ENCODE data around the gene PACSIN2.

PACSIN2 gene

GRCh38 chr22:42885446-42885845 is 129.5 kb downstream of the PACSIN2 start:
- DNase-seq (ENCODE audit: low read depth in 1 of 2, low spot score in 1 of 2) = no peak

GRCh38 chr22:42884616-42885375 is 130.2 kb downstream of the PACSIN2 start:
- no peak for DNase-seq (ENCODE audit: low read depth in 1 of 2, low spot score in 1 of 2)

- DNase-seq (ENCODE audit: low read depth in 1 of 2, low spot score in 1 of 2) = no peak
Measured at GRCh38 chr22:42883970-42884369, 131.0 kb downstream of the PACSIN2 start.

GRCh38 chr22:42883121-42883520 is 131.8 kb downstream of the PACSIN2 start:
- no peak for DNase-seq (ENCODE audit: low read depth in 1 of 2, low spot score in 1 of 2)

GRCh38 chr22:42881982-42882656 is 132.8 kb downstream of the PACSIN2 start:
- DNase-seq (ENCODE audit: low read depth in 1 of 2, low spot score in 1 of 2) = no peak

GRCh38 chr22:42881298-42881697 is 133.7 kb downstream of the PACSIN2 start:
- no peak for DNase-seq (ENCODE audit: low read depth in 1 of 2, low spot score in 1 of 2)

GRCh38 chr22:42880815-42881214 is 134.1 kb downstream of the PACSIN2 start:
- DNase-seq (ENCODE audit: low read depth in 1 of 2, low spot score in 1 of 2) = no peak

- DNase-seq (ENCODE audit: low read depth in 1 of 2, low spot score in 1 of 2) = no peak
Measured at GRCh38 chr22:42879371-42880021, 135.5 kb downstream of the PACSIN2 start.

GRCh38 chr22:42878561-42879305 is 136.2 kb downstream of the PACSIN2 start:
- no peak for DNase-seq (ENCODE audit: low read depth in 1 of 2, low spot score in 1 of 2)

GRCh38 chr22:42877597-42878340 is 137.2 kb downstream of the PACSIN2 start:
- DNase-seq (ENCODE audit: low read depth in 1 of 2, low spot score in 1 of 2) = no peak

- no peak for DNase-seq (ENCODE audit: low read depth in 1 of 2, low spot score in 1 of 2)
Measured at GRCh38 chr22:42877158-42877557, 137.8 kb downstream of the PACSIN2 start.

GRCh38 chr22:42876041-42876440 is 138.9 kb downstream of the PACSIN2 start:
- no peak for DNase-seq (ENCODE audit: low read depth in 1 of 2, low spot score in 1 of 2)

- no peak for DNase-seq (ENCODE audit: low read depth in 1 of 2, low spot score in 1 of 2)
Measured at GRCh38 chr22:42874010-42874409, 140.9 kb downstream of the PACSIN2 start.

- DNase-seq (ENCODE audit: low read depth in 1 of 2, low spot score in 1 of 2) = no peak
Measured at GRCh38 chr22:42873356-42873755, 141.6 kb downstream of the PACSIN2 start.

GRCh38 chr22:42872821-42873220 is 142.1 kb downstream of the PACSIN2 start:
- no peak for DNase-seq (ENCODE audit: low read depth in 1 of 2, low spot score in 1 of 2)

- DNase-seq (ENCODE audit: low read depth in 1 of 2, low spot score in 1 of 2) = no peak
Measured at GRCh38 chr22:42871146-42872050, 143.6 kb downstream of the PACSIN2 start.

GRCh38 chr22:42869888-42870480 is 145.0 kb downstream of the PACSIN2 start:
- no peak for DNase-seq (ENCODE audit: low read depth in 1 of 2, low spot score in 1 of 2)

- no peak for DNase-seq (ENCODE audit: low read depth in 1 of 2, low spot score in 1 of 2)
Measured at GRCh38 chr22:42869463-42869862, 145.5 kb downstream of the PACSIN2 start.

GRCh38 chr22:42868751-42869251 is 146.1 kb downstream of the PACSIN2 start:
- no peak for DNase-seq (ENCODE audit: low read depth in 1 of 2, low spot score in 1 of 2)
